GM13976 (cell line): Measurements from ENCODE around the gene CCDC174.

Source experiments
- DNase-seq: peaks from one replicate; pipeline ENCODE4 v3.0.0; 2012; ENCODE audit warnings: low spot score
- CTCF ChIP-seq: IDR thresholded peaks from 2 replicates; pipeline ENCODE4 v1.5.1; 2012; ENCODE audit warnings: borderline replicate concordance, mild to moderate bottlenecking; ENCODE audit not compliant: insufficient read depth; ENCODE audit errors: extremely low read depth, missing control alignments, control extremely low read depth
- in situ Hi-C: fragments of 300-500 bp; cut with MboI; formaldehyde crosslinking; loops from one replicate; pipeline ENCODE4 v1.12.0; 2022; ENCODE audit warnings: low sequenced_read_pairs, mixed read lengths, inconsistent platforms; ENCODE audit not compliant: unreplicated experiment

The CCDC174 gene

GRCh38 chr3:14624498-14624897 is 27.1 kb upstream of the CCDC174 start:
- TF ChIP-seq CTCF, result no peak
- in situ Hi-C loops, result no loop called here
- DNase-seq, result no peak

- in situ Hi-C loops, result no loop called here
- no peak for DNase-seq
- TF ChIP-seq CTCF, result no peak
Observed at GRCh38 chr3:14625443-14625842, 26.1 kb upstream of the CCDC174 start.

GRCh38 chr3:14627815-14628214 is 23.7 kb upstream of the CCDC174 start:
- in situ Hi-C loops, result no loop called here
- TF ChIP-seq CTCF, result no peak
- DNase-seq, result no peak

DNA sequence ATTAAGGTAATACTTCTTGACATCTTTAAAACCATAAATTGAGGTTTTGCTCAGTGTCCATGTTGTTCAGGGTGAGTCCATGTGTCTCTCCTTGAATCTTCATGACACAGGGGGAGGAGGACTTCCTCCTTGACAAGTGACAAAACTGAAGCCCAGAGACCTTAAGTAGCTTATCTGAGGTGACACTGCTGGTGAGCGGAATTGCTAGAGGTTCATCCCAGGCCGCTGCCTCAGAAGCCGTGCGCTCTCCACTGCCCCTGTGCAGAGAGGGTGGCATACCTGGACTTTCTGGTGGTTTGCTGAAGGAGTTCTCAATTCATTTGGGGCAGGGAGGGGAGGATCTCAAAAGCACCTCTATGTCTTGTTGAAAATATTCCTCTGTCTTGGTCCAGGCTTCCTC is 23.2 kb upstream of the CCDC174 start:
- no peak for DNase-seq
- no peak for TF ChIP-seq CTCF
- in situ Hi-C loops, result no loop called here

GRCh38 chr3:14630404-14631100 is 21.0 kb upstream of the CCDC174 start:
- no peak for TF ChIP-seq CTCF
- no peak for DNase-seq
- in situ Hi-C loops, result no loop called here

- no peak for TF ChIP-seq CTCF
- DNase-seq, result no peak
- in situ Hi-C loops, result no loop called here
Observed at GRCh38 chr3:14631101-14631497, 20.5 kb upstream of the CCDC174 start.

DNA sequence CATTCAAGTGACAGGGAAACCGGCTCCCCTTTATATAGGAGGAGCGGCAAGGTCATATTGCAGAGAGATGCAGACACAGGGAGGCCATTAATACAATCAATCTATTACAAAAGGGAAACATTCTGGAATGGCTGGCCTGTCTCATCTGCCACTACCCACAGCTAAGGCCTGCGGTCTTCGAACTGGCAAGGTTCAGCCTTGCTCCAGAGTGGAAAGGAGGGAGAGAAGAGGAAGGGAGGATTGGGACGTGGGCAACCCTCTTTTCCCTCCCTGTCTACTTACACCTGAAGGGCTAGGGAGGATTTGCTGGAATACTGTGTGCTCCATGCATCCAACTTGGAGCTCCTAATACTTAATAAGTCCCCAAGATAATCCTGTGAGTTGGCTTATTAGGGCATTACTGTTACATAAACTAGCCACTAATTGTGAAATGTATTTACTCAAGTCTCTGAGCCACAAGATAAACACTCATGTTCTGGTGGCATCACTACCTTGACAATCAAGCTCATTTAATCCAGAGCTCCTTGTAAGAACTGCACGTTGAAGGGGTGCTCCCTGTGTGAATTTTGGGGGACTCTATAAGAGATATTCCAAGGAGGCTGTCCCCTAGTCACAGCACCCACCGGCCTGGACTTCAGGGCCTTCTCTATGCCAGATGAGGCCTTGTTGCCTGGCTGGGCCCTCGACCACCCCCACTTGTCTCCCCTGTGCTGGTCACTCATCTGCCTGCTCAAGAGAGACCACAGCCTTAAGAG is 19.7 kb upstream of the CCDC174 start:
- in situ Hi-C loops, result no loop called here
- DNase-seq, result no peak
- TF ChIP-seq CTCF, result no peak
